ENCODE data around the gene TMEM139. TPM values are rescaled to one million over a fixed set of nuclear protein-coding genes. Genes with fewer than 3 reads are reported as not detected.

Gene TMEM139
- total RNA-seq, 6 experiments from 2014 or later = 0.25 TPM; not detected in 5

DNA sequence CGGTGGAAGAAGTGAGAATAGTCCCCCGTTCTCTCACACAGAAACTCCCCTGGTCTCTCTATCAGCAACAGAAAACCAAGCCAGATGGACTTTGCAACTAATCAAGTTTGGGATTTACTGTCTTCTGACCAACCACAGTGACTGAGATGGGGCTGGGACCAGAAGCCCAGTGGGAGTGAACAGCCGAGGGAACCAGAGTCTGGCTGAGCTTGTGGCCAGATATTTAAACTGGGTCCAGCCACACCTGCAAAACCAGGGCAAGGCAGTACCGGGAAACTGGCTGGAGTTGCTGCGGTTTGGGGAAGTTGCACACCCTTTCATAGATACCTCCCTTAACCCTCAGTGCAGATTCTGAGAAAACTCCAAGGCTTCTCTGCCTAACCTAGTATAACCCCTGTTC, 15.5 kb upstream of the TMEM139 start:
- no peaks in the 10 kb centered on the region; the same call in 1 of the 2 replicates for H3K27me3 Mint-ChIP-seq (ENCODE audit: insufficient read depth)
- H3K27ac Mint-ChIP-seq = no peak overlapping the region
- TF ChIP-seq, protein P1, sequence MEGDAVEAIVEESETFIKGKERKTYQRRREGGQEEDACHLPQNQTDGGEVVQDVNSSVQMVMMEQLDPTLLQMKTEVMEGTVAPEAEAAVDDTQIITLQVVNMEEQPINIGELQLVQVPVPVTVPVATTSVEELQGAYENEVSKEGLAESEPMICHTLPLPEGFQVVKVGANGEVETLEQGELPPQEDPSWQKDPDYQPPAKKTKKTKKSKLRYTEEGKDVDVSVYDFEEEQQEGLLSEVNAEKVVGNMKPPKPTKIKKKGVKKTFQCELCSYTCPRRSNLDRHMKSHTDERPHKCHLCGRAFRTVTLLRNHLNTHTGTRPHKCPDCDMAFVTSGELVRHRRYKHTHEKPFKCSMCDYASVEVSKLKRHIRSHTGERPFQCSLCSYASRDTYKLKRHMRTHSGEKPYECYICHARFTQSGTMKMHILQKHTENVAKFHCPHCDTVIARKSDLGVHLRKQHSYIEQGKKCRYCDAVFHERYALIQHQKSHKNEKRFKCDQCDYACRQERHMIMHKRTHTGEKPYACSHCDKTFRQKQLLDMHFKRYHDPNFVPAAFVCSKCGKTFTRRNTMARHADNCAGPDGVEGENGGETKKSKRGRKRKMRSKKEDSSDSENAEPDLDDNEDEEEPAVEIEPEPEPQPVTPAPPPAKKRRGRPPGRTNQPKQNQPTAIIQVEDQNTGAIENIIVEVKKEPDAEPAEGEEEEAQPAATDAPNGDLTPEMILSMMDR (IDR thresholded peaks at IDR 0.05) = no peak
- no peaks in the 10 kb centered on the region for H3K9me3 Mint-ChIP-seq
- DNase-seq = no peak
- peaks cover 11% of the 10 kb centered on the region; the same call in 1 of the 2 replicates for H3K36me3 Mint-ChIP-seq (ENCODE audit: low read depth)
- no peak overlapping the region for H3K4me3 Mint-ChIP-seq
- H3K4me1 Mint-ChIP-seq (ENCODE audit: low read depth) = peaks cover 13% of the 10 kb centered on the region

DNA sequence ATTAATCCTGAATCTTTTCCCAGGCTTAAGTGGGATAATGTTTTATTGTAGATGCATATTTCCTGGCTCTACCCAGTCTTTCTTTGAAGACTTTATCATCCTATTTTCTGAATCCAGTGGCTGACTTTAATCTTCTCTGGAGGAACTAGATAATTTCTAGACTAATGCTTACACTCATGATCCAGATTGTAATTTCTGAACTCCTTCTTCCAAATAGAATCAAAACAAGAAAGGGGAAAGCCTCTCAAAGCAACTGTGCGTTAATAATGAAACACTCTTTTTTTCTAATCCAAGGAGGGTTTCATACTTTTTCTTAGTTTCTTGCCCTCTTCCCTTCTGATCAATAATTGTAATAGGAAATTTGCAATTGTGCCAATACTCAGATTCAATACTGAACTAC, 13.5 kb upstream of the TMEM139 start:
- Mint-ChIP-seq H3K27ac (no peak overlapping the region), H3K4me3 (no peak overlapping the region), H3K27me3 (ENCODE audit: insufficient read depth) (no peaks in the 10 kb centered on the region; the same call in 1 of the 2 replicates), H3K36me3 (ENCODE audit: low read depth) (no peaks in the 10 kb centered on the region), H3K9me3 (no peaks in the 10 kb centered on the region), H3K4me1 (ENCODE audit: low read depth) (no peaks in the 10 kb centered on the region)
- no peak for DNase-seq
- TF ChIP-seq, protein P1 (IDR thresholded peaks at IDR 0.05) = no peak

DNA sequence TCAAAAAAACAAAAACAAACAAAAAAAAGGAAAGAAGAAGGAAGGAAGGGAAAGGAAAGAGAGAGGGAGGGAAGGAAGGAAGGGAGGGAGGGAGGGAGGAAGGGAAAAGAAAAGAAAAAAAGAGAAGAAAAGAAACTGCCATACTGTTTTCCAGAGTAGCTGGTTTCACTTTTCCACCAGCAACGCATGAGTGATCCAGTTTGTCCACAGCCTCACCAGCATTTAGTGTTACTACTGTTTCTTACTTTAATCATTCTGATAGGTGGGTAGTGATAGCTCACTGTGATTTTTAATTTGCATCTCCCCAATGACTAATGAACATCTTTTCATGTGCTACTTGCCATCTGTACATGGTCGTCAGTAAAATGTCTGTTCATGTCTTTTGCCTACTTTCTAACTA, 11.9 kb upstream of the TMEM139 start:
- no peaks in the 10 kb centered on the region; the same call in 1 of the 2 replicates for H3K27me3 Mint-ChIP-seq (ENCODE audit: insufficient read depth)
- no peak overlapping the region for H3K27ac Mint-ChIP-seq
- TF ChIP-seq, protein P1 (IDR thresholded peaks at IDR 0.05) = no peak
- no peaks in the 10 kb centered on the region for H3K36me3 Mint-ChIP-seq (ENCODE audit: low read depth)
- no peak overlapping the region for H3K4me3 Mint-ChIP-seq
- no peaks in the 10 kb centered on the region for H3K9me3 Mint-ChIP-seq
- no peaks in the 10 kb centered on the region for H3K4me1 Mint-ChIP-seq (ENCODE audit: low read depth)
- DNase-seq = no peak

DNA sequence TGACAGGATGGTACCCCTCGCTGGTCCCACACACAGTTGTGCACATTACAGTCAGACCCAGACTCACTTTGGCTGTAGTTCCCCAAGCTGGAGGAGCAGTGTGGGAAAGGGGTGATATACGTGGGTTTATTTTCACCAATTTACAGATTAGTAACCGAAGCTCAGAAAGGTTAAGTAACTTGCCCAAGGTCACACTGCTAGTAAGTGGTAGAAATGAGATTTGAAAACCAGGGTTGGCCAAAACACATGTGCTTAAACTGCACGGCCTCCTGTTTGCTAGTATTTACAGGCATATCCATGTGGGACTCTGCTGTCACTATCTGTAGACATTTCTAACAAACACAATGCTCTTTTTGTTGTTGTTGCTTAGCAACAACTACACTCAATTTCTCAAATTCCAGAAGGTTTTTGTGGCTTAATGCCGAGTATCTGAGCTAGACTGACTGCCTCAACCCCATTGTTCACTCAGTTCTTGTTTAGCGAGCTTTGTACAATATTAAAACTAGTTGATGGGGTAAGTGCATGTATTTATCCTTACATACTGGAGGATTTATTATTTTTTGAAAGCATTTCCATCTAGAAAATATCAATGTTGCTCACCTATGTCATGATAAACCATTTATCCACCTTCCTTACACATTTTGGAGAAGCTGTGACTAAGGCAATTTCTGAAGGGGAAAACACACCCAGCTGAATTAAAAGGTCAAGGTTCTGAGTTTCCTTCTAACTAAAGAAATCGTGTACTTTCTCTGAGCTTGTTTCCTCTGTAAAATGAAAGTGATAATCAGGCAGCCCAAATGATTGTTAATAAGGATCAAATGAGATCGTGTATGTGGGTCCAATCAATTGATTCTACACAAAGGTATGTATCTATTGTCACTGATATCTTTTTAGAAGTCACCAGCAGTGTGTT, 5.3 kb upstream of the TMEM139 start:
- Mint-ChIP-seq H3K27ac (peak overlapping the region; percentile 73), H3K4me1 (ENCODE audit: low read depth) (peaks cover 15% of the 10 kb centered on the region), H3K4me3 (no peak overlapping the region), H3K36me3 (ENCODE audit: low read depth) (no peaks in the 10 kb centered on the region), H3K9me3 (no peaks in the 10 kb centered on the region), H3K27me3 (ENCODE audit: insufficient read depth) (no peaks in the 10 kb centered on the region)
- TF ChIP-seq, protein P1 (IDR thresholded peaks at IDR 0.05) = no peak
- peak; percentile 83 for DNase-seq

DNA sequence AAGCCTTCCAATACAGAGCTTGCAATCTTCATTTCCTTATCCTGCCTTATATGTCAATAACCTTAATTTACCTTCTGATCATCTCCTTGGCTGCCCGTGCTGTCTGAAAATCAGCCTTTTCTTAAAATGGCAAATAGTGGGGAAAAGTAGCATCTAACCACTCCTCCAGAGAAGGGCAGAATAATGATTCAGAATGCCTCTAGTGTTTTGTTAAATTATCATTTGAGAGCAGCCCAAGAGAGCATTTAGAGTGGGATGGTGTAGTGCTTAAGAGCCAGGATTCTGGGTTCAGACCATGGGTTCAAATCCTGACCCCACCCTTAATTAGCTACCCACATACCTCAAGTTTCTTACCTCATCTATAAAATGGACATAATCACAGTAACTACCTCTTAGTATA, 4.6 kb upstream of the TMEM139 start:
- TF ChIP-seq, protein P1 (IDR thresholded peaks at IDR 0.05) = no peak
- Mint-ChIP-seq H3K9me3 (no peaks in the 10 kb centered on the region), H3K36me3 (ENCODE audit: low read depth) (no peaks in the 10 kb centered on the region), H3K27me3 (ENCODE audit: insufficient read depth) (peaks cover 3% of the 10 kb centered on the region; the same call in 1 of the 2 replicates), H3K4me1 (ENCODE audit: low read depth) (peaks cover 22% of the 10 kb centered on the region), H3K27ac (no peak overlapping the region), H3K4me3 (no peak overlapping the region)
- no peak for DNase-seq
